ENCODE measurements around the gene GMDS.

GMDS gene

GRCh38 chr6:1770968-1771723 is 474.3 kb downstream of the GMDS start (continued):
- TF ChIP-seq TSHZ2 (CRISPR knock-in tag; IDR thresholded peaks at IDR 0.05): no peak

GRCh38 chr6:1770435-1770843 is 475.0 kb downstream of the GMDS start:
- ATAC-seq: no peak
- no peak for TF ChIP-seq ZNF565 (CRISPR knock-in tag; conservative IDR thresholded peaks at IDR 0.05; ENCODE audit: low read depth)
- TF ChIP-seq CSRNP3 (CRISPR knock-in tag; IDR thresholded peaks at IDR 0.05): no peak
- no peak for TF ChIP-seq BACH2 (CRISPR knock-in tag; IDR thresholded peaks at IDR 0.05; ENCODE audit: borderline replicate concordance)
- TF ChIP-seq ESRRG (CRISPR knock-in tag; IDR thresholded peaks at IDR 0.05): no peak
- TF ChIP-seq ISL1 (CRISPR knock-in tag; IDR thresholded peaks at IDR 0.05): peak; percentile 69
- TF ChIP-seq ZNF8 (CRISPR knock-in tag; IDR thresholded peaks at IDR 0.05): no peak

GRCh38 chr6:1767481-1768246 is 477.7 kb downstream of the GMDS start:
- peak; percentile 79; the same call in 1 of the 2 replicates for TF ChIP-seq SNAI2 (CRISPR knock-in tag; IDR thresholded peaks at IDR 0.05)
- TF ChIP-seq ISL1 (CRISPR knock-in tag; IDR thresholded peaks at IDR 0.05): peak; percentile 77
- TF ChIP-seq TCF4 (CRISPR knock-in tag; IDR thresholded peaks at IDR 0.05; ENCODE audit: borderline replicate concordance): peak; percentile 24; the same call in 1 of the 2 replicates
- TF ChIP-seq ZFP3 (CRISPR knock-in tag; IDR thresholded peaks at IDR 0.05): no peak
- no peak for TF ChIP-seq GLIS3 (CRISPR knock-in tag; IDR thresholded peaks at IDR 0.05)
- peak; percentile 88 for ATAC-seq

DNA sequence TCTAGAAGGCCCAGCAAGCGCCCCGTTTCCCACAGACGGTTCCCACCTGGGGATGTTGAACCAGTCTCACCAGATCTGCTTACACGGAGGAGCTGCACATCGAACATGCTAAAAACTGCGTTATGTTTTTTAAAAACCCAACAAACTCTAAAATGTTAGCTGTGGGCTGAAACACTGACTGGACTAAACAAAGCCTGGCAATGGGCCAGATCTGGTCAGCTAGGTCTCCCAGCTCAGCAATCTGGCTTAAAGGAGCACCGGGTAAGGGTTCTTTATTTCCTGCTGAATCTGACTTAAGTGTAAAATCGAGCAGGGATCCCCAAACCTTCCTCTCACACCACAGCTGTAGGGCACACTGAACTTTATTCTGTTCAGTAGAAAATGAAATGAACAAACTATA is 478.8 kb downstream of the GMDS start:
- TF ChIP-seq ESRRG (CRISPR knock-in tag; IDR thresholded peaks at IDR 0.05) (no peak), ZNF8 (CRISPR knock-in tag; IDR thresholded peaks at IDR 0.05) (no peak), ARNTL (CRISPR knock-in tag; IDR thresholded peaks at IDR 0.05; ENCODE audit: borderline replicate concordance, low read depth) (no peak)
- ATAC-seq: no peak

DNA sequence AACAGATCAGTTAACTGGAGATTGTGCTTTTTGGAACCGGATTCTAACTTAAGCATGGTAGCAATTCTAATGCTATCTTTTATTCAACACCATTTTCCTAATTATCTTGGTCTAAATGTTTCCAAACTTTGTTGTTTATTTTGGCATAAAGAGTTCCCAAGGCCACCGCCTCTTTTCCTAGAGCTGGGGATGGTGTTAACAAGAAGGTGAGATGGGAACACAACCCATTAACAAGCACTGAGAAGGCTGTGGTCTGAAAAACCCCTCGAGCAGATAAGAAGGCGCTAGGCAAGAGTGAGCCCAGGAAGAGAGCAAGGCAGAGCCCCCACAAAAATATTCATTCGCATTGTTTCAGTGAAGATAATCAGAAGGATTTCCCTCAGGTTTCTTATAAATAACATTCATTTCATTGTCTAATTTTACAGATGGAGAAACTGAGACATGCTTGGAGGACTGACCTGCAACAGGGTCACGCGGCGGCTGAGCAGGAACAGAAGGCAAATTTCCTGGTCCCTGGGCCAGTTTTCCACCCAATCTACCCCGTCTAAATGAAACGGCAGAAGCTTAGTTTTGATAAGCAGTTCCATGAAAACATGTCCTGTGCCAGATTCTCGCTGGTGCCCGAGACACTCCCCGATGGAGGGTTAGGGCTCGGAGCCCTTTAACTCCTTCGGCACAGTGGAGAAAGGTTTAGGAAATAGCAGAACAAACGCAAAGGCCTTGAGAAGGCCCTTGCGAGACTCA is 480.1 kb downstream of the GMDS start:
- TF ChIP-seq ARNTL (CRISPR knock-in tag; IDR thresholded peaks at IDR 0.05; ENCODE audit: borderline replicate concordance, low read depth) (no peak), TSHZ2 (CRISPR knock-in tag; IDR thresholded peaks at IDR 0.05) (no peak)
- no peak for ATAC-seq

DNA sequence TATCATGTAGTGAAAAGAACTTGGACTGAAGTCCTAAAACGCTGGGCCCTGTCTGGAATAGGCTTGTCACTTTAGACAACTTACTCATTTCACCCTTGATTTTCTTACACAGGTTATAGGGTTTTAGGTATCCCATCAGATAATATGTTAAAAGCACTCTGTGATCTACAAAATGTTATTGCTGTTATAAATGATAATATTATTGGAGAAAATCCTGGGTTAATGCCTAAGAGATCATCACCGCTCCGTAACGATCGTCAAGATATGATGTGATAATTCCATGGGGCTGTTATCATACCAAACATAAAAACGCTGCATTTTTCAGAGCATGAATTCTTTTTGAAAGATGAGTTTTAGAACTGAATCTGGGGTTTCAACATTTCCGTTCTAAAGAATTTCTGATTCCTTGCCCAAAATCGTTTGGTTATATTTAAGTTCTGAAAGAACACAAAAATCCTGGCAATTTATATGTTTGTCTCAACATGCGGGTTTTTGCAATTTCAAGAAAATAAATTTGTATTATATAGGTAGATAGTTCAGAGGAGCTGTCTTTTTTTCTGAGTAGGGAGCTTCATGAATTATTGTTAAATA is 480.9 kb downstream of the GMDS start:
- no peak for ATAC-seq
- no peak for TF ChIP-seq ZFP30 (CRISPR knock-in tag; IDR thresholded peaks at IDR 0.05)
- no peak for TF ChIP-seq CREB5 (CRISPR knock-in tag; IDR thresholded peaks at IDR 0.05; ENCODE audit: low read depth)
- TF ChIP-seq TOX (CRISPR knock-in tag; IDR thresholded peaks at IDR 0.05; ENCODE audit: borderline replicate concordance): no peak
- TF ChIP-seq ISL1 (CRISPR knock-in tag; IDR thresholded peaks at IDR 0.05): no peak

Data from SK-N-SH treated with all-trans-retinoic acid at 6 μM for 48 hours (cell line).